ENCODE measurements around the gene RENBP. TPM values are rescaled to one million over a fixed set of nuclear protein-coding genes. Genes with fewer than 3 reads are reported as not detected.

The RENBP gene
- total and polyA plus RNA-seq, 9 of the 15 experiments (the other 6 are each of a cell fraction or from before 2014, with no cell fraction given): 0.07 to 14.8 (median 10.6) TPM; not detected in 1

GRCh38 chrX:153938226-153938786 is 6.1 kb downstream of the RENBP start:
- WGBS (ENCODE audit: insufficient coverage, low coverage, missing lambda C conversion rate): 79% methylated on average over 9 of the region's 10 CpGs
- Histone ChIP-seq H3K27ac (ENCODE audit: extremely low read depth, low read depth, low read length) (no peak overlapping the region), H4K20me1 (replicated peaks; ENCODE audit: control insufficient read depth, insufficient read depth, low read length) (no peaks in the 10 kb centered on the region), H3K9me1 (ENCODE audit: control insufficient read depth, insufficient read depth, low read length) (no peaks in the 10 kb centered on the region), H3K4me2 (ENCODE audit: insufficient read depth, low read length) (no peak overlapping the region), H3K27me3 (ENCODE audit: control insufficient read depth in 2 of 2, insufficient read depth in 2 of 2, low read length in 2 of 2) (no peaks in the 10 kb centered on the region), H3K4me1 (replicated peaks in 1 of 2; ENCODE audit: control insufficient read depth in 2 of 2, insufficient read depth in 2 of 2, low read length in 2 of 2) (peaks cover 17 to 41% of the 10 kb centered on the region in 2 experiments), H3K4me3 (no peak overlapping the region), H3K79me2 (ENCODE audit: control insufficient read depth, insufficient read depth, low read length) (peaks cover 16% of the 10 kb centered on the region), H3K36me3 (ENCODE audit: control insufficient read depth, insufficient read depth, low read length) (peaks cover 7% of the 10 kb centered on the region; the same call in 2 of the 3 replicates), H2AFZ (ENCODE audit: low read depth, low read length) (no peak overlapping the region), H3K9ac (ENCODE audit: insufficient read depth in 1 of 2, low read depth in 2 of 2, low read length in 2 of 2) (no peak overlapping the region), H3K9me3 (replicated peaks; ENCODE audit: control insufficient read depth, insufficient read depth, low read depth, low read length) (no peaks in the 10 kb centered on the region)
- ChIA-PET POLR2A (interaction anchor here (1.0 kb wide), 1 partner anchor 13 kb away, joined by 3 read pairs; no protein-coding TSS in a partner anchor), CTCF (ENCODE audit: low intra/inter-chr PET ratio) (no interaction called here)
- ATAC-seq (no peak), FAIRE-seq (no peak), DNase-seq (ENCODE audit: extremely low read depth in 1 of 4, low spot score in 3 of 4) (no peak)
- intact Hi-C loops (cut with micrococcal nuclease) (no loop called here), in situ Hi-C loops (cut with MboI) (no loop called here)
- TF ChIP-seq, protein P1, sequence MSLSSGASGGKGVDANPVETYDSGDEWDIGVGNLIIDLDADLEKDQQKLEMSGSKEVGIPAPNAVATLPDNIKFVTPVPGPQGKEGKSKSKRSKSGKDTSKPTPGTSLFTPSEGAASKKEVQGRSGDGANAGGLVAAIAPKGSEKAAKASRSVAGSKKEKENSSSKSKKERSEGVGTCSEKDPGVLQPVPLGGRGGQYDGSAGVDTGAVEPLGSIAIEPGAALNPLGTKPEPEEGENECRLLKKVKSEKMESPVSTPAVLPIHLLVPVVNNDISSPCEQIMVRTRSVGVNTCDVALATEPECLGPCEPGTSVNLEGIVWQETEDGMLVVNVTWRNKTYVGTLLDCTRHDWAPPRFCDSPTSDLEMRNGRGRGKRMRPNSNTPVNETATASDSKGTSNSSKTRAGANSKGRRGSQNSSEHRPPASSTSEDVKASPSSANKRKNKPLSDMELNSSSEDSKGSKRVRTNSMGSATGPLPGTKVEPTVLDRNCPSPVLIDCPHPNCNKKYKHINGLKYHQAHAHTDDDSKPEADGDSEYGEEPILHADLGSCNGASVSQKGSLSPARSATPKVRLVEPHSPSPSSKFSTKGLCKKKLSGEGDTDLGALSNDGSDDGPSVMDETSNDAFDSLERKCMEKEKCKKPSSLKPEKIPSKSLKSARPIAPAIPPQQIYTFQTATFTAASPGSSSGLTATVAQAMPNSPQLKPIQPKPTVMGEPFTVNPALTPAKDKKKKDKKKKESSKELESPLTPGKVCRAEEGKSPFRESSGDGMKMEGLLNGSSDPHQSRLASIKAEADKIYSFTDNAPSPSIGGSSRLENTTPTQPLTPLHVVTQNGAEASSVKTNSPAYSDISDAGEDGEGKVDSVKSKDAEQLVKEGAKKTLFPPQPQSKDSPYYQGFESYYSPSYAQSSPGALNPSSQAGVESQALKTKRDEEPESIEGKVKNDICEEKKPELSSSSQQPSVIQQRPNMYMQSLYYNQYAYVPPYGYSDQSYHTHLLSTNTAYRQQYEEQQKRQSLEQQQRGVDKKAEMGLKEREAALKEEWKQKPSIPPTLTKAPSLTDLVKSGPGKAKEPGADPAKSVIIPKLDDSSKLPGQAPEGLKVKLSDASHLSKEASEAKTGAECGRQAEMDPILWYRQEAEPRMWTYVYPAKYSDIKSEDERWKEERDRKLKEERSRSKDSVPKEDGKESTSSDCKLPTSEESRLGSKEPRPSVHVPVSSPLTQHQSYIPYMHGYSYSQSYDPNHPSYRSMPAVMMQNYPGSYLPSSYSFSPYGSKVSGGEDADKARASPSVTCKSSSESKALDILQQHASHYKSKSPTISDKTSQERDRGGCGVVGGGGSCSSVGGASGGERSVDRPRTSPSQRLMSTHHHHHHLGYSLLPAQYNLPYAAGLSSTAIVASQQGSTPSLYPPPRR (CRISPR knock-in tag; IDR thresholded peaks at IDR 0.05; ENCODE audit: borderline replicate concordance): no peak
- 0 out of 2 replicates have a peak, but pooled peaks have one; percentile 6 for TF ChIP-seq EGR1 (conservative IDR thresholded peaks at IDR 0.05)
- no TSS peak for BruUV-seq (replicated peaks)
